ENCODE results near the gene LAPTM5.
"Not testable (repeated sequence)": the region's sequence is repeated elsewhere in the genome, so short reads cannot be mapped to it uniquely, and the experiment has no call there.

LAPTM5 gene

DNA sequence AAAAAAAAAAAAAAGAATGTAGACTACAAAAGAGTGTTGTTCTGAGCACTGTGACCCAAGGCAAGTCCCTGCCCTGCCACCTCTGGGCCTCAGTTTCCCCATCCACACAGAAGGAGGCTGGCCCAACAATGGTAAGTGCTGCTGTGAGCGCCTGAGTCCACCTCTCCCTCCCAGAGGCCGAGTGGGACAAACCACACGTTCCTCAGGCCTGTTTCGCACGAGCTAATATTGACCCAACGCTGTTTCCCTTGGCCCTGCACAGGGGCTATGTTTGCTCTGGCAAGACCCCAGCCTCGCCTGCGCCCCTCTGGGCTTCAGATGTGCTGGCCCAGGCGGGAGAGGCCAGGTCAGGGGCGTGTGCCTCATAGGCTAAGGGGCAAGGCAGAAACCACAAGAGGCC is 12.6 kb upstream of the LAPTM5 start:
- DNase-seq (ENCODE audit: low read depth in 2 of 2) = no peak

DNA sequence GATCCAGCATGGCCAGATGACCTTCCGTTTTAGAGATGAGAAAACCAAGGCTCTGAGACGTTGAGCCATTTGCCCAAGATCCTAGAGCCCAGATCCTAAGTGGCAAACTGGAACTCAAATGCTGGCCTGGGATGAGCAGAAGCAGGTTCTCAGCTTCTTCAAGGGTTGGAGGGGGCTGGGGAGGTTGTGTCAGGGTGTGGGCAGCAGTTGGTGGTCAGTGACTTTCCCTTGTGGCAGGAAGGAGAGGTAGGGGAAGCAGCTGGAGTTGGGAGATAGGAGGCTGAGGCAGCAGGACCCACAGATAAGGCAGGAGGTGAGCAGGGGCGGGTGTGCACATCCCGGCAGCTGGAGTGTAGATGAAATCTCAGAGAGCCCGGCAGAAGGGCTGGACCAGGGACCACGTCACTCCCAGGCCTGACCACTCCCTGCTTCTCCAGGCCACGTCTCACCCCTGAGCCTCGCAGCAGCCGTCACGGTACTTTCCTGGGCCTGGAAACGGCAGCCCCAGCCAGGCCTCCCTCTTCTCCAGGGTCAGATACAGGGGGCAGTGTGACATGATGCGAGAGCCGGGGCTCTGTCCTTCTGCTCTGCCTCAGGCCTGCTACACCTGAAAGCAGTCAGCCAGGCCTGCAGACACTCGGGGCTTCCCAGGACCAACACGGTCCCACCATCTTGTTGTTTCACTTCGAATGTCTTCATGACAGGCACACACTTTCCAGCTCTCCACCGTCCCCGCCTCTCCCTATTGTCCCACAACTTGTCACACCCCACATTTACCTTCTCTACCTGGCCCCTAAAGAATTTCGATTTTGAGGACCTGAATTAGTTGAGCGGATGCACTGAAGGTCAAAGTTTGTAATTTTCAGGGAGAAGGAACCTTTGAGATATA is 11.5 kb upstream of the LAPTM5 start:
- DNase-seq (ENCODE audit: low read depth in 2 of 2) = no peak

DNA sequence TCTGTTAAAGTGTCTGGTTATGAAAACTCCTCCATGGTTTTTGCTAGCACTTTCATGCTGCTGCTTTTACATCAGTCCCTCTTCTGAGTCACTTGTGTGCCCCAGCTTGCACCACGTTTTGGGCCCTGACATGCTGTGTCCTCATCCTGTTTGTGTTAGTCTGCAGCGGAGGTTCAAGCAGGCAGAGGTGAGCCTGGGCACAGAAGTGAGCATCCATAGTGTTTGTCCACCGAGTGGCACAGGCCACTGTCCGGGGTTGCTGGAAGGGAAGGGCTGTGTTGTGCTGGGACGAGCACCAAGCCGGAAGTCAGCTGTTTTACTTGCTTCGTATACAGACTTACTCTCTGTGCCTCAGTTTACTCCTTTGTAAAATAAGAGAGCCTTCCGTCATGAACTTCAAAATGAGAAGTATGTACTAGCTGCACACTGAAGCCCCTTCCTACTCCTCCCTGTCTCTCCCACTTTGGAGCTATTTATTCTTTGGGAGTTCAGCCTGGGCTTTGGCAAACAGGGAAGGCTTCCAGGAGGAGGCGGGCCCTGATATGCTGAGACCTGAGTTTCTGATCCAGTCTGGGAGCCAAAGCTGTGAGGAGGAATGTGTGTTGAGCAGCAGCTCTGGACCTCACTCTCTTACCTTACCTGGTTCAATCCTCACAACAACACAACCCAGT is 10.7 kb upstream of the LAPTM5 start:
- no peak for DNase-seq (ENCODE audit: low read depth in 2 of 2)

DNA sequence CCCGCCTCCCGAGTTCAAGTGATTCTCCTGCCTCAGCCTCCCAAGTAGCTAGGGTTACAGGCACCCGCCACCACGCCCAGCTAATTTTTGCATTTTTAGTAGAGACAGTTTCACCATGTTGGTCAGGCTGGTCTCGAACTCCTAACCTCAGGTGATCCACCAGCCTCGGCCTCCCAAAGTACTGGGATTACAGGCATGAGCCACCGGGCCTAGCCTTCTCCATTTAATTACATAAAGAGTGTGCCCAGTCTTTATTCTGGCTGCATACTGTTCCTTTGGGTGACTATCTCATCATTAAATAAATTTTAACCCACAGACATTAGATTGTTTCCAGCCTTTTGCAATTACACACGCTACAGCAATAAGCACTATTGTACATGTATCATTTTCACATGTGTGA is 9.4 kb upstream of the LAPTM5 start:
- DNase-seq (ENCODE audit: low read depth in 2 of 2) = not testable (repeated sequence)

DNA sequence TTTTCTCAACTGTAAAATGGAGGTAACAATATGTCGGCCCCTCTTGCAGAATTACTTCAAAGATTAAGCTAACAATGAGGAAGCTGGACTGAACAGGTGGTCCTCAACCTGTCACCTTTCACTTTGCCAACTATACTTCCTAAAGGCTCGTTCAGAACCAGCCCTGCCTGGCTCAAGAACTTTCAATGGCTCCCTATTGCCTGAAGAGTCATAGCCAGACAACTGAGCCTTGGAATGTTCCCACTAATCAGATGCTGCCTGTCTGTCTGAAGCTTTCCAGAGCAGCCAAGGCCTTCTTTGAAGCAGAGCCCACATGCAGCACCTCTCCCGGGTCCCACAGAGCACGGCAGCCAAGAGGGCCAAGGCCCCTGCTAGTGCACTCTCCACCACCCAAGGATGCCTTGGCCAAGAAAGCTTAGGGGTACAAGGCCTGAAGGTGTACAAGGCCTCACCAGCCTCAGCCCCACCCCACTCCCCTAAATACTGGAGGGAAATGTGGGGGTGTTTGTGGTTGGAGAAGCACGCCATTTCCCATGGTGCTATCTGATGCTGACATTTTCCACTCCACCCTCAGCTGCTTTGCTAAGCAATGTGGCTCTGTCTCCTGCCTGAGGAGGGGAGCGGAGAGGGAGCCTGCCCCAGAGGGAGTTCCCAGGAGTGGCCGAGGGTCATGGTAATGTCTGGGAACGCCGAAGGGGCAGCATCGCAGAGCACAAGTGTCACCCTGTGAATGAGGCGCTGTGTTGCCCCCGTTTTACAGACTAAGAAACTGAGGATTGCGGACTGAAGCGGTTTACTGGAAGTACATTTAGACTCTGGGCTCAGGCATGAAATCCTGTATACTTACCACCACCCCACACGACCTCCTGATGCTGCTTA is 8.2 kb upstream of the LAPTM5 start:
- no peak for DNase-seq (ENCODE audit: low read depth in 2 of 2)

DNA sequence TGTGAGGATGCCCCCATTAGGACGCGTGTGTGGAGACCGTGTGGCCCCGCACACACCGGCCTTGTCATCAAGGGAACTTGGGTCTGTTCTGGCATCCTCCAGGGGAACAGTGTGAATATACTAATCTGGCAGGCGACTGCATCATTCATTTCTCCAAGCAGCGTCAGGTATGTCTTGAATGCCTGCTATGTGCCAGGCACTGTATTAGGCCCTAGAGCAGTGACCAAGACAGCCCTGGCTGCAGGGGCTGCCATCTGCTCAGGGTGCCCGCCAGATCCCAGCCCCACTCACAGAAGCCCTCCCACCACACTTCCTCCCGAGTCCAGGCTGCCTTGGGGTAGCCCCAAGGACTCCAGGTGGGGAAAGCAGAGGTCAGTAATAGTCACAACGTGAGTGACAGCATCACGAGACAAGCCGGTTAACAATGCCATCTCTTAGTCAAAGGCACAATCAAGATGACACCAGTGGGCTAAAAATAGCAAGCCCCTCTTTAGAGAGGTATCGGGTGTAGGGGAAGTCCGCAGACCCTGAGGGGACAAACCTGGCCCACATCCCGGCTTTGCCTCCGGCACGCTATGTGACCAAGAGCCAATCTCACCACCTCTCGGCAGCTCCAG is 7.5 kb upstream of the LAPTM5 start:
- DNase-seq (ENCODE audit: low read depth in 2 of 2) = no peak

DNA sequence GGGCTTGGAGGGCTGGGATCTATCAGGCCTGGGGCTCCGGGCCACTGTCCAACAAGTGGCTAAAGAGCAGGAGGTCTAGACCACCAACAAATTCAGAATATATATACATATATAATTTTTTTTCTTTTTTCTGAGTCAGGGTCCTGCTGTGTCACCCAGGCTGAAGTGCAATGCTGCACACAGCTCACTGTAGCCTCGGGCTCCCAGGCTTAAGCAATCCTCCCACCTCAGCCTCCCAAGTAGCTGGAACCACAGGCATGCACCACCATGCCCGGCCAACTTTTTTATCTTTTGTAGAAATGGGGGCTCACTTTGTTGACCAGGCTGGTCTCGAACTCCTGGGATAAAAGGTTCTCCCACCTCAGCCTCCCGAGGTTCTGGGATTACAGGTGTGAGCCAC is 6.8 kb upstream of the LAPTM5 start:
- no peak for DNase-seq (ENCODE audit: low read depth in 2 of 2)

DNA sequence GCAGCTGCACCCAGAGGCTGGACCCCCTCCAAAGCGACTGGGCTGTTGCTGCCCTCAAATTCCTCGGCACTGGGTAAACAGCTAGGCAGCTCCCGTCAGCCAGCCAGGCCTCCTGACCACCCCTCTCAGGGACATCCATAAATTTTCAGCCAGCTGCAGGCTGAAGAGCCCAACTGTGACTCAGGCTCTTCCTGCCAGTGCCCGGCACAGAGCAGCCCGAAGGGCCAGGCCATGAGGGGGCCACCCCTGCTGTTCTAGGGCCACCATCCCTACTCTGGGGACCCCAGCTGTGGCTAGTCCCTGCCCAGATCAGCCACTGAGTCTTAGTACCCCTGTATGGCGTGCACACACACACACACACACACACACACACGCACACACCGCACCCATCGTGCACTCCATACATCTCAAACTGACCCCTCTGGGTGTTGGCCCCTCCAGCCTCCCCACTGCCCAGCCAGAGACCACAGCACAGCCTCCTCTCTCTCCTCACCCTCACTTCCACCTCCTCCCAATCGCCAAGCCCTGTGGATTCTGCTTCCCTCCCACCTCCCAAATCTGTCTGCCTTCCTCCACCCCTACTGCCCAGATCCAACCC is 6.2 kb upstream of the LAPTM5 start:
- DNase-seq (ENCODE audit: low read depth in 2 of 2) = no peak

DNA sequence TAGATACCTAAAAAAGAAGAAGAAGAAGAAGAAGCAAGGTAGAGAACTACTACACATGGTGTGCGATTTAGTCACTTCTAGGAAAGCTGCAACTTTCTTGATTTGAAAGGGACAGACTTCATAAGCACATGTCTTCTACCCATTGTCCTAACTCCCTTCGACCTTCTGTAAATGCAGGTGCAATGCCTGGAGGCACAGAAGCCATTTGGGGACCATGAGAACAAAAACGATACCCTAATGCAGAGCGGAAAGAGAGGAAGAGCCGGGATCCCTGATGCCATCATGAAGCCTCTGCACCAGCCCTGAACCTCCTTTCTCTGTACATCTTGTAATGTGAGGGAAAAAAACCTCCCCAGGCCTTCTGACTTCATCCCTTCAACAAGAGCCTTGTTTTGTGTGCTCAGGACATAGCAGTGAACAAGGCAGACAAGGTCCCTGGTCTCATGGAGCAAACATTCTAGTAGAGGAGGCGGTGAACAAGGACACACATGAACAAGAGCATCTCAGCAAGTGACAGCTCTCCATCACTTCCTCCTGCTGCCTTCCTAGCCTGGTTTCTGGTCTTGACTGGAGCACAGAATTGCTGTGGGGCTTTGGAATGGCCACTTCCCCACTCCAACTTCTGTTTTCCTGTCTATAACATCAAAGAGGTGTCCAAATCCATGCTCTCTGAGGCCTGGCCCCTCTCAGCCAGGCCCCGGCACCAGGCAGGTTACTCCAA is 5.5 kb upstream of the LAPTM5 start:
- DNase-seq (ENCODE audit: low read depth in 2 of 2) = no peak

DNA sequence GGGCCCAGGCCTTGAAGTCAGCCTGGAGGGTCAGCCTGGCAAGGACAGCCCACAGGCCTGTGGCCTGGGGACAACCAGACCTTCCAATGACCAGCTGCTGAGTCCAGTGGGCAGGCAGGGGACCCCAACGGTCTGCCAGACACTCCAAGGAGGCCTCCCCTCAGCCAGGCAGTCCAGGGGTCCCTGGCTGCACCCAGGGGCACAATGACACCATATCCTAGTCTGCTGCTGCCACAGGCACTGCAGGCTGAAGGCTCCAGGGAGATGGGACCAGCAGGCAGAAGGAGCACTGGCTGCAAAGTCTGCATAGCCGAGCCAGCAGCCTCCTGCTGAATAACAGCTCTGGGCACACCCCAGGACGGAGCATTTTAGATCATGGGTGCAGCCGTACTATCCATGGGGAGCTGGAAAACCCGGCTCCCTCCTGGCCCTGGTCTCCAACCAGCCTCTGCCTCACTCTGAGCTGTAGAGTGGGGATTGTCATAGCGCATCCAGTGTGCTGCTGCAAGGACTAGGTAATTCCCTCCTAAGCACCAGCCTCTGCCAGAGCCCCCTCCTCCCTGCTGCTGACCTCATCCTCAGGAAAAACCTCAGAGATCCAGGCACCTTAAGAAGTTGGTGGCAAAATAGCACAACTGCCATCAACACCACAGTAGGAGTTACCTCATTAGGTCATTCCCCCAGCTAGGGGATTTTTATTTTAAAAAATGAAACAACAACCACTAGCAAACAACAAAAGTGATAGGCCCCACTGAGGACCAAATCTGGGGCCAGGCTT is 4.8 kb upstream of the LAPTM5 start:
- no peak for DNase-seq (ENCODE audit: low read depth in 2 of 2)

DNA sequence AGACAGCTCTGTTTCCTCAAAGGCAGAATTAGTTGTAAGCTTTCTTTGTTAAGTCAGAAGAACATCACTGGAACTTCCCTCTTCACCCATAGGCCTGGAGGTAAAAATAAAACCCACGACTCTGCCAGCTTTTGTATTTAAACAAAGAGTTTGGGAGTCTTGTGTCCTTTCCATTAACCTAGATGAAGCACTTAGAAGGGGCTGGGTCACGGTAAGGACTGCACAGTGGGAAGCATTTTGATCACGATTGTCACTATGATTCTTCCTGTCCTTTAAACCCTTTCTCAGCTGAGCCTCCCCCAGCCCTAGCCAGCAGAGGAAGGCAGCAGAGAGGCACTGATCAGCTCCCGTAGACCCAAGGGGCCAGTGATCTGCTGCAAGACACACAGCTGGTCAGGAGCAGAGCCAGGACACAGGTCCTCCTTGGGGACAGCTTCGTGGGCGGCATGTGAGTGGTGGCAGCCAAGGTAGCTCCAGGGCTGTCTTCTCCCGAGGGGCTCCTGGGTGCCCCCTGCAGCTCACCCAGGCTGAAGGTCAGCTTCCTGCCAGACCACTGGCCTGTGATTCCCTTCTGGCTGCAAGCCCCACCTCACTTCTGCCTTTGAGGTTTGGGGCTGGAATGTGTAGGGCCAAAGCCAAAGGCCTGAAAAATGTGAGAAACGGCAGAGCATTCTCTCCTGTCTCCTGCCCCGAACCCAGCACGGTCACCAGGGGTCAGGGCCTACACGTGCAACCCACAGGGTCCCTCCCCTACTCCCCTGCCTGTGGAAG is 4.0 kb upstream of the LAPTM5 start:
- DNase-seq (ENCODE audit: low read depth in 2 of 2) = no peak

DNA sequence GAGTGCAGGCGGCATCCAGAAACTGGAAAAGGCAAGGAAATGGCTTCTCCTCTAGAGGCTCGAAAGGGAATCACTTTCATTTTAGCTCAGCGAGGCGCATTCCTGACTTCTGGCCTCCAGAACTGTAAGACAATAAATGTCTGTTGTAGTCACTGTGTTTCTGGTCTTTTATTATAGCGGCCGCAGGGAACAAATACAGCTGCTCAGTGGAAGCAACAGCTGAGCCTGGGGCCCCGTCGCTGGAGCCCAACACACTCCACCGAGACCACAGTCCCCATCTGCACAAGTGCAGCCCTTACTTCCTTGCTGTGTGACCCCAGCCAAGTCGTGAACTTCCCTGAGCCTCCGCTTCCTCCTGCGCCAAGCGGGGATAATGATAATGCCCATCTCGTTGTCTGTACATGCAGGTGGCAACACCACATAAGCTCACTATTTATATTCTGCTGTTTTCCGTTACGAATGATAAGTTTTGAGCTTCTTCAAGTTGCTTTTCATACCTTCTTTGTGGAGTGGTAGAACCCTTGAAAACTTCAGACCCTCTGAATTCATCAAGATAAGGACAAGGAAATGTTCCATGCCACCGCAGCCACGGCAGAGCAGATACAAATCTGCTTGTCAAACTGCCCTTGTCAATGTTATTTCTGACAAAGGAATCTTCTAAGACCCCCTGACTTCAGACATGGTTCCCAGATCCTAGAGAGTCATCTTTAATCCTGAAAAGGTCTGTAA is 3.2 kb upstream of the LAPTM5 start:
- no peak for DNase-seq (ENCODE audit: low read depth in 2 of 2)

DNA sequence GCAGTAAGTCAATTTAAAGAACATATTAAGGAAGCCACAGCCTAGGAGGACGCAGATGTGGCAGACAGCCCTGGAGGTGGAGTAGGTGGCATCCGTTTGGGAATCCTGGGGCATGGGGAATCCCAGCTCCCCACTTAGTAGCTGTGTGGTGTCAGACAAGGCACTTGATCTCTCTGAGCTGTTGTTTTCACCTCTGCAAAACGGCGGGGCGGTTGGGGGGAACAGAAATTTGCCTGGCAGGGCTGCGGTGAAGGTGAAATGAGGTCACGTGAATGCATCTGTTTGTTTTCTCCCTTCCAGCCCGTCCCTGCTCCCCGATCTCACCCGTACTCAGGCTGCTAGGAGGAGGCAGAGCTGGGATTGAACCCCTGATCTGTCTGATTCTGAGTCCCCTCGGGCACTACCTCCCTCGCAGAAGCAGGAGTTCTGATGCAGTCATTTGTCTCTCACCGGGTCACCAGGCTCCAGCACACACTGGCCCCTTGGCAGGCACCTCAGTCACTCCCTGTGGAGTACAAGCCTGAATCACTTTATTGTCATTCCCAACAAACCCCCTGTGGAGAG is 2.2 kb upstream of the LAPTM5 start:
- DNase-seq (ENCODE audit: low read depth in 2 of 2) = no peak

DNA sequence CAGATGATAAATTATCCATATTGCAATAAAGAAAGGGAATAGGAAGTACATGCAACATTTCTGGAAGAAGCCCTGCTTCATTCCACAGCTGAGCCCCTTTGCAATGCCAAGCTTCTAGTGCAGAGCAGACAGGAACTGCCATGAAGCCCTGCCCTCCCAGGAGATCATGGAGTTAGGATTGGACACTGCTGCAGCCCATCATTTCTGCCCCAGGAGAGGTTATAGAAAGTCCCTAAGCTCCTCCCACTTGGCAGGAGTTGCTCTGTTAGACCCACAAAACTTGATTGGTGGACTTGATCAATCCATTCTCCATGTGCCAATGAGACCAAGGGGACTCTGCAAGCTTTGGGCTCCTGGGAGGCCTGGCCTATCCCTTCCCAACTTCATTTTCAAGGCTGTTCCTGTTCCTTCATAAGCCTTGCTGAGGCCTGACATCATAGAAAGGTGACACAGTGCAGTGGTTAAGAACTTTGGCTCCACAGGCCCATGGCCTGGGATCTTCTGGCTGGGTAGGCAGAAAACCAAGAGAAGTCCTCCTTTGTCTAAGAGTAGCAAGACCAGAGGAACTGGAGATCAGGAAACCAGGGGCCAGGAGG is 1.3 kb upstream of the LAPTM5 start:
- DNase-seq (ENCODE audit: low read depth in 2 of 2) = no peak

DNA sequence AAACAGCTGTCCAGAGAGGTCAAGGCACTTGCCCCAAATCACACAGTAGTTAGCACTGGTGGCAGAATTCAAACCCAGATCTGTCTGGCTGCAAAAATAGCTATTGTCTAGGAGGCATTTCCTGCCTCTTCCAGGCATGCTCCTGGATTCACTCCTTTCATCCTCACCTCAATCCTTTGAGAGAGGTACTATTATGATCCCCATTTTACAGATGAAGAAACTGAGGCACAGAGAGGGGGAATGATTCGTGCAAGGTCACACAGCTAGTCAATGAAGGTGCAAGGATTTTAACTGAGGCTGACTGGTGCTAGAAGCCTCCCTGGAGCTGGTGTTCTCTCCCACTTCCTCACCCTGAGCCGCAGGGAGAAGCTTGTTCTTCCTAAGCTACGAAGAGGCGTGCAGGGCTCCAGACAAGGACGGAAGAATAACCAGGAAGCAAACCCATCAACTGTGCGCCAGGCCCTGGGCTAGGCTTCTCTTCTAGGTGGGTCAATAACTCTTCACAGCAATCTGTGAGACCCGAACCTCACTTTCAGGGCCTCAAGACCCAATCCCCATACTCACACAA is 631 bp upstream of the LAPTM5 start:
- DNase-seq (ENCODE audit: low read depth in 2 of 2) = no peak

DNA sequence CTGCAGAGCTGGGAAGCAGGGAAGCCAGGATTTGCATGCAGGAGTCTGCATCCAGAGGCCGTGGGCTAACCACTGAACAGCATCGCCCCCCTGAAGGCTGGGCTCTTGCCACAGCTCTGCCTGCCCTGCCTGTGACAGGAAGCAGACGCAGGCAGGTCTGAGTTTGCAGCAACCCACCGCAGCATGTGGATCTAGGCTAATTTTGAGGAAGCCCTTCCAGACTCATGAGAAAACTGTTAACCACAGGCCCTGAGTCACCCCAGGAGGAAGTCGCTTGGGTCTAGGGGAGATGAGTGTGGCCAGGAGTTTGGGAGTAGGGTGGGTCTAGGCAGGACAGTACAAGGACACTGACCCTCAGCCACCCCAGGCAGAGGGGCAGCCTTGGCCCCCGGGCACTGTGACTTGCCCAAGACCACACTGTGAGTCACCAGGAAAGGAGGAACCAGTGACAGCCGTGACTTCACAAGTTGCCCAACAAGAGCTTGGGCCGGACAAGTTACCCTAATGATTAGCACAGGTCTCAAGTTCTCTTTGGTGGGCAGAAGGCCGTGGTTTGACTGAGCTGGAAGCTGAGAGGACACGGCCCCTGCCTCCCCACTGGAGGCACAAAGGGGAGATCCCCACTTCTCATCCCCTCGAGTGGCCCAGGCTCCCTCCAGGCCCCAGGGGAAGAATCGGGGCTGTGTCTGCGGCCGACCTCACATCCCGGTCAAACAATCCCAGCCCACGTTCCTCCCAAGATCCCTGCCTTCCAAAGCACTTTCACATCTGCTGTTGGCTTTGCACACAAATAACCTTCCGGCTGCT is 826 bp downstream of the LAPTM5 start:
- peak; percentile 47 to 52 for DNase-seq (ENCODE audit: low read depth in 2 of 2)

DNA sequence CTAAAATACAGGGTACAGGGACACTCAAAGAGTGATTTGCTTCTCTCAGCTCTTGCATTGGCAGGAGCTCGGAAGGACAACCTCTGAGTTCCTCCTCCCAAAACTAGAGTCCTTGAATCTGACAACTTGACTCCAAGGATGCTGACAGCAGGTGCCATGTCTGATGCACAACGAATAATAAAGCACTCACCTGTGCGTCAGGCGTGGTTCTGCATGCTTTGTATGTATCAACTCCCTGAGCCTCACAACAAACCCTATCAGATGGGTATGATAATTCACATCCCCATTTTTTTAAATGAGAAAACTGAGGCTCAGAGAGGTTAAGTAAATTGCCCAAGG is 1.4 kb downstream of the LAPTM5 start:
- no peak for DNase-seq (ENCODE audit: low read depth in 2 of 2)
